K562 (cell line): ENCODE data around the gene ATF7IP. TPM values are rescaled to one million over a fixed set of nuclear protein-coding genes. Genes with fewer than 3 reads are reported as not detected.
"Not testable (repeated sequence)": the region's sequence is repeated elsewhere in the genome, so short reads cannot be mapped to it uniquely, and the experiment has no call there.

Experiments used
- ATAC-seq: fragments of 200-7000 bp; cut with Tn5 transposase; 3 replicates; pipeline ENCODE4 v1.9.1; 2020; ENCODE audit warnings: moderate library complexity
- BruUV-seq: library from RNA; stranded (reverse); fragments of 400-500 nt; replicated peaks from 2 replicates; lab custom pipeline; 2021; lab: Mats Ljungman, UMichigan
- CTCF ChIA-PET: fragments of 300-600 bp; formaldehyde crosslinking; extraction: SDS; loops from one replicate; lab custom pipeline; 2021; ENCODE audit warnings: low intra/inter-chr PET ratio; lab: Yijun Ruan, JAX
- POLR2A ChIA-PET: fragments of 300-600, 350-650 bp; sonication (Branson Sonifier 250); formaldehyde crosslinking; extraction: SDS; loops from one replicate; lab custom pipeline; 2021; ENCODE audit warnings: antibody characterized with exemption, inconsistent platforms; lab: Yijun Ruan, JAX
- DNase-seq, 4 experiments: peaks; one replicate each; pipeline versions ENCODE4 v3.0.0 to v3.0.0-alpha.2; 2011 to 2018; ENCODE audit warnings: low spot score in 3 of 4, mixed read lengths in 3 of 4; ENCODE audit errors: extremely low read depth in 1 of 4
- FAIRE-seq: peaks from 2 replicates; lab custom pipeline; 2011; peaks lifted over from hg19 to GRCh38; lab: Jason Lieb, UNC
- H2AFZ ChIP-seq: 2 replicates; pipeline ENCODE4 v1.6.0; 2011; ENCODE audit warnings: low read depth, low read length, control low read depth, inconsistent platforms
- H3K27ac ChIP-seq: fragments of 200-600 bp; 3 replicates; pipeline ENCODE4 v1.8.0; 2011; ENCODE audit warnings: low read depth, mild to moderate bottlenecking, control low read depth, inconsistent platforms, low read length, moderate library complexity, mixed read lengths; ENCODE audit errors: extremely low read depth
- H3K27me3 ChIP-seq, 2 experiments: fragments of 300-600 bp in 1 of 2; 2 replicates in 1 of 2; 3 replicates in 1 of 2; pipeline versions ENCODE4 v1.6.0 to v1.8.0; 2011; ENCODE audit warnings: inconsistent platforms in 2 of 2, low read length in 2 of 2, mild to moderate bottlenecking in 1 of 2, mixed read lengths in 1 of 2, moderate library complexity in 1 of 2; ENCODE audit not compliant: control insufficient read depth in 2 of 2, insufficient read depth in 2 of 2
- H3K36me3 ChIP-seq: fragments of 300-600 bp; 3 replicates; pipeline ENCODE4 v1.8.0; 2011; ENCODE audit warnings: mild to moderate bottlenecking, low read length, inconsistent platforms; ENCODE audit not compliant: control insufficient read depth, insufficient read depth
- H3K4me1 ChIP-seq, 2 experiments: fragments of 200-600 bp in 1 of 2; replicated peaks in 1 of 2; 2 replicates in 1 of 2; 3 replicates in 1 of 2; pipeline versions ENCODE4 v1.5.1 to v1.8.0; 2011; ENCODE audit warnings: inconsistent platforms in 2 of 2, low read length in 2 of 2, mild to moderate bottlenecking in 1 of 2, mixed read lengths in 1 of 2, moderate library complexity in 1 of 2; ENCODE audit not compliant: control insufficient read depth in 2 of 2, insufficient read depth in 2 of 2
- H3K4me2 ChIP-seq: 2 replicates; pipeline ENCODE4 v1.6.1; 2011; ENCODE audit warnings: low read length, control low read depth, inconsistent platforms, mixed read lengths; ENCODE audit not compliant: insufficient read depth
- H3K4me3 ChIP-seq: fragments of 200-600 bp; sonication (generic), shearing (Covaris generic); 2 replicates; pipeline ENCODE4 v1.5.1; 2016; ENCODE audit warnings: control low read depth, inconsistent platforms
- H3K79me2 ChIP-seq: fragments of 200-600 bp; 3 replicates; pipeline ENCODE4 v1.8.0; 2011; ENCODE audit warnings: low read length, inconsistent platforms; ENCODE audit not compliant: control insufficient read depth, insufficient read depth
- H3K9ac ChIP-seq, 2 experiments: 2 replicates each; pipeline versions ENCODE4 v1.6.0 to v1.6.1; 2011; ENCODE audit warnings: low read depth in 2 of 2, low read length in 2 of 2, control low read depth in 1 of 2, inconsistent platforms in 1 of 2, mild to moderate bottlenecking in 1 of 2, mixed read lengths in 1 of 2; ENCODE audit not compliant: insufficient read depth in 1 of 2
- H3K9me1 ChIP-seq: one replicate; pipeline ENCODE4 v1.6.0; 2011; ENCODE audit warnings: inconsistent platforms, mild to moderate bottlenecking, low read length, moderate library complexity; ENCODE audit not compliant: control insufficient read depth, insufficient read depth
- H3K9me3 ChIP-seq: replicated peaks from 2 replicates; pipeline ENCODE4 v1.5.1; 2011; ENCODE audit warnings: low read depth, low read length, inconsistent platforms; ENCODE audit not compliant: control insufficient read depth, insufficient read depth
- H4K20me1 ChIP-seq: replicated peaks from 2 replicates; pipeline ENCODE4 v1.6.1; 2011; ENCODE audit warnings: low read length, inconsistent platforms, mixed read lengths; ENCODE audit not compliant: control insufficient read depth, insufficient read depth
- ARID1B ChIP-seq: fragments of 450-650 bp; IDR thresholded peaks from 2 replicates; pipeline ENCODE4 v1.6.1; 2016; ENCODE audit warnings: antibody characterized with exemption, mild to moderate bottlenecking, inconsistent platforms
- L3MBTL2 ChIP-seq: fragments of 450-650 bp; IDR thresholded peaks from 2 replicates; pipeline ENCODE4 v1.6.1; 2016; ENCODE audit warnings: mild to moderate bottlenecking, moderate library complexity
- NFIC ChIP-seq: fragments of 450-650 bp; IDR thresholded peaks from 2 replicates; pipeline ENCODE4 v1.6.1; 2017; ENCODE audit warnings: mild to moderate bottlenecking, inconsistent platforms
- TEAD4 ChIP-seq, 2 experiments: sonication (generic) in 1 of 2; formaldehyde crosslinking in 1 of 2; IDR thresholded peaks; 2 replicates each; pipeline versions ENCODE4 v1.6.1 to v1.8.0; 2012 to 2022; ENCODE audit warnings: borderline replicate concordance in 1 of 2, inconsistent platforms in 1 of 2, low read length in 1 of 2, mild to moderate bottlenecking in 1 of 2, missing genetic modification reagents in 1 of 2
- ZNF263 ChIP-seq: sonication (generic); formaldehyde crosslinking; IDR thresholded peaks from 2 replicates; pipeline ENCODE4 v1.8.0; 2022; ENCODE audit warnings: mild to moderate bottlenecking, missing genetic modification reagents, borderline replicate concordance
- ZNF77 ChIP-seq: fragments of 250-450 bp; sonication (Bioruptor Pico); IDR thresholded peaks from 2 replicates; pipeline ENCODE4 v1.5.0; 2020
- WGBS: fragments of 100-300 bp; shearing (Covaris generic); methylation state at CpG from one replicate; pipeline ENCODE4 v1.1.6; 2016; ENCODE audit warnings: low coverage, mixed read lengths; ENCODE audit not compliant: insufficient coverage; ENCODE audit errors: missing lambda C conversion rate; 5-methylcytosine and 5-hydroxymethylcytosine counted together
- in situ Hi-C: fragments of 300-500 bp; cut with MboI; formaldehyde crosslinking; loops from 4 replicates; pipeline ENCODE4 v1.15.0; 2018; ENCODE audit warnings: inconsistent platforms, mixed read lengths
- intact Hi-C: fragments of 100-400 bp; cut with micrococcal nuclease; formaldehyde crosslinking; loops from 2 replicates; pipeline ENCODE4 v1.14.2; 2022
- polyA plus RNA-seq, 8 experiments: library from polyadenylated mRNA; depleted of rRNA in 4 of 8; stranded (reverse) in 5 of 8; unstranded in 3 of 8; fragments of >200 nt; fragmentation: Nextera tagmentation in 2 of 8; fragmentation: Illumina TruSeq in 1 of 8; extraction: Ambion mirVana in 2 of 8; extraction: Trizol in 1 of 8; gene quantifications; 2 replicates each; pipeline versions ENCODE4 v1.2.1 to v1.2.3, GENCODE V29; 2011 to 2014; ENCODE audit warnings: inconsistent platforms in 1 of 8, missing spikeins in 1 of 8
- total RNA-seq, 7 experiments: library from RNA; depleted of rRNA in 6 of 7; stranded (reverse); fragments of >200 nt in 6 of 7; fragmentation: Illumina TruSeq in 2 of 7; extraction: Trizol in 2 of 7; gene quantifications; 2 replicates each; pipeline versions ENCODE4 v1.2.1 to v1.2.3, GENCODE V29; 2011 to 2021; ENCODE audit warnings: low replicate concordance in 1 of 7
- TF ChIP-seq, protein P1 (sequence below): sonication (generic); formaldehyde crosslinking; IDR thresholded peaks from 2 replicates; pipeline ENCODE4 v1.8.1; 2022; ENCODE audit warnings: missing genetic modification reagents

Gene ATF7IP
- total and polyA plus RNA-seq, 9 of the 15 experiments (the other 6 are each of a cell fraction or from before 2014, with no cell fraction given): 2.8 to 27.1 (median 11.0) TPM

GRCh38 chr12:14317362-14318146 is 47.9 kb upstream of the ATF7IP start:
- no peaks in the 10 kb centered on the region for H3K27me3 ChIP-seq
- in situ Hi-C loops: no loop called here
- intact Hi-C loops: loop anchor here (5.0 kb wide), 1 partner anchor 60 kb away; no protein-coding TSS in a partner anchor
- TF ChIP-seq L3MBTL2: 0 out of 2 replicates have a peak, but pooled peaks have one; percentile 18
- TF ChIP-seq ZNF263 (CRISPR knock-in tag): no peak
- TF ChIP-seq TEAD4 (IDR thresholded peaks at IDR 0.05; ENCODE audit: low read length): peak; percentile 28; the same call in 1 of the 2 replicates
- no peak for TF ChIP-seq TEAD4 (CRISPR knock-in tag; IDR thresholded peaks at IDR 0.05; ENCODE audit: borderline replicate concordance)
- TF ChIP-seq ARID1B: peak; percentile 21; the same call in 1 of the 2 replicates
- TF ChIP-seq NFIC: peak; percentile 90
- TF ChIP-seq, protein P1, sequence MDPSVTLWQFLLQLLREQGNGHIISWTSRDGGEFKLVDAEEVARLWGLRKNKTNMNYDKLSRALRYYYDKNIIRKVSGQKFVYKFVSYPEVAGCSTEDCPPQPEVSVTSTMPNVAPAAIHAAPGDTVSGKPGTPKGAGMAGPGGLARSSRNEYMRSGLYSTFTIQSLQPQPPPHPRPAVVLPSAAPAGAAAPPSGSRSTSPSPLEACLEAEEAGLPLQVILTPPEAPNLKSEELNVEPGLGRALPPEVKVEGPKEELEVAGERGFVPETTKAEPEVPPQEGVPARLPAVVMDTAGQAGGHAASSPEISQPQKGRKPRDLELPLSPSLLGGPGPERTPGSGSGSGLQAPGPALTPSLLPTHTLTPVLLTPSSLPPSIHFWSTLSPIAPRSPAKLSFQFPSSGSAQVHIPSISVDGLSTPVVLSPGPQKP: no peak
- no peak for TF ChIP-seq ZNF77 (CRISPR knock-in tag)
- H3K79me2 ChIP-seq: no peaks in the 10 kb centered on the region
- ATAC-seq (peak; percentile 63), DNase-seq (peak in 1 of 4 experiments; percentile 56), FAIRE-seq (peak; percentile 74)
- no peak overlapping the region for H3K27ac ChIP-seq
- peaks cover 0 to 2% of the 10 kb centered on the region in 2 experiments; a peak in 1 of 5 replicates for H3K4me1 ChIP-seq
- ChIA-PET CTCF (no interaction called here), POLR2A (interaction anchor here (0.7 kb wide), 1 partner anchor 28 kb away, joined by 4 read pairs; no protein-coding TSS in a partner anchor)
- H2AFZ ChIP-seq: peak overlapping the region; percentile 63
- no peak overlapping the region for H3K4me2 ChIP-seq
- H3K4me3 ChIP-seq: no peak overlapping the region
- 7% methylated on average over 3 of the region's 4 CpGs for WGBS
- H3K9me3 ChIP-seq: no peaks in the 10 kb centered on the region; the same call in 1 of the 2 replicates
- no peaks in the 10 kb centered on the region for H3K9me1 ChIP-seq
- no peak overlapping the region for H3K9ac ChIP-seq
- no peaks in the 10 kb centered on the region for H3K36me3 ChIP-seq
- H4K20me1 ChIP-seq: no peaks in the 10 kb centered on the region
- BruUV-seq: no TSS peak

DNA sequence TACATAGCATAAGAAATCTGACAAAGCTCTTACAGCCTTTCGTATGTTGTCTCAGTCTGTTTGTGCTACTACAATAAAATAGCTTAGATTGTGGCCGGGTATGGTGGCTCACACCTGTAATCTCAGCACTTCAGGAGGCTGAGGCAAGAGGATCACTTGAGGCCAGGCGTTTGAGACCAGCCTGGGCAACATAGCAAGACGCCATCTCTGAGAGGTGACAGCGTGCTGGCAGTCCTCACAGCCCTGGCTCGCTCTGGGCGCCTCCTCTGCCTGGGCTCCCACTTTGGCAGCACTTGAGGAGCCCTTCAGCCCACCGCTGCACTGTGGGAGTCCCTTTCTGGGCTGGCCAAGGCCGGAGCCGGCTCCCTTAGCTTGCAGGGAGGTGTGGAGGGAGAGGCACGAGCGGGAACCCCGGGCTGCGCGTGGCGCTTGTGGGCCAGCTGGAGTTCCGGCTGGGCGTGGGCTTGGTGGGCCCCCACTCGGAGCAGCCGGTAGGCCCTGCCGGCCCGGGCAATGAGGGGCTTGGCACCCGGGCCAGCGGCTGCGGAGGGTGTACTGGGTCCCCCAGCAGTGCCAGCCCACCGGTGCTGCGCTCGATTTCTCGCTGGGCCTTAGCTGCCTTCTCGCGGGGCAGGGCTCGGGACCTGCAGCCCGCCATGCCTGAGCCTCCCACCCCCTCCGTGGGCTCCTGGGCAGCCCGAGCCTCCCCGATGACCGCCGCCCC is 45.6 kb upstream of the ATF7IP start:
- H3K79me2 ChIP-seq, POLR2A ChIA-PET, H3K27ac ChIP-seq, BruUV-seq, H3K4me2 ChIP-seq, in situ Hi-C loops, ATAC-seq, H2AFZ ChIP-seq, H3K4me3 ChIP-seq, H3K27me3 ChIP-seq, H3K9ac ChIP-seq, H3K9me3 ChIP-seq, DNase-seq, CTCF ChIA-PET, FAIRE-seq, H3K4me1 ChIP-seq, H3K36me3 ChIP-seq, H3K9me1 ChIP-seq, H4K20me1 ChIP-seq: not testable (repeated sequence)
- intact Hi-C loops: loop anchor here (5.0 kb wide), 1 partner anchor 63 kb away; no protein-coding TSS in a partner anchor
- 82% methylated on average over 11 of the region's 38 CpGs for WGBS
